Mesothelial cell of epicardium (in vitro differentiated cells): Measurements from ENCODE around the gene TP53I3. TPM values are rescaled to one million over a fixed set of nuclear protein-coding genes. Genes with fewer than 3 reads are reported as not detected.
A peak's percentile ranks its signal among the peaks of the same experiment; 100 is the strongest.
"Not testable (repeated sequence)": the region's sequence is repeated elsewhere in the genome, so short reads cannot be mapped to it uniquely, and the experiment has no call there.

ENCODE experiments used
- DNase-seq, 2 experiments: peaks; one replicate each; pipeline ENCODE4 v3.0.0; 2021; ENCODE audit warnings: low spot score in 2 of 2; ENCODE audit not compliant: unreplicated experiment in 2 of 2
- H3K27ac Mint-ChIP-seq: 2 replicates; pipeline ENCODE4 v1.8.0; 2021; ENCODE audit warnings: mixed read lengths
- H3K27me3 Mint-ChIP-seq: 2 replicates; pipeline ENCODE4 v1.8.0; 2021; ENCODE audit warnings: low read depth, mixed read lengths
- H3K36me3 Mint-ChIP-seq: 2 replicates; pipeline ENCODE4 v1.8.0; 2021; ENCODE audit warnings: mixed read lengths
- H3K4me1 Mint-ChIP-seq: 2 replicates; pipeline ENCODE4 v1.8.0; 2021; ENCODE audit warnings: mixed read lengths
- H3K4me3 Mint-ChIP-seq: 2 replicates; pipeline ENCODE4 v1.8.0; 2021; ENCODE audit warnings: mild to moderate bottlenecking, moderate library complexity, mixed read lengths
- H3K9me3 Mint-ChIP-seq: 2 replicates; pipeline ENCODE4 v1.8.0; 2021; ENCODE audit warnings: mixed read lengths
- total RNA-seq: library from RNA; stranded (reverse); gene quantifications from 3 replicates; pipeline ENCODE4 v1.2.1, GENCODE V29; 2021
- TF ChIP-seq, protein P1 (sequence below): fragments of 200-600 bp; sonication (generic); IDR thresholded peaks from one replicate; pipeline ENCODE4 v1.5.0; 2021; ENCODE audit warnings: antibody characterized with exemption; ENCODE audit not compliant: unreplicated experiment

TP53I3 gene
- total RNA-seq, 1 donor from 2014 or later: 43.8 TPM

DNA sequence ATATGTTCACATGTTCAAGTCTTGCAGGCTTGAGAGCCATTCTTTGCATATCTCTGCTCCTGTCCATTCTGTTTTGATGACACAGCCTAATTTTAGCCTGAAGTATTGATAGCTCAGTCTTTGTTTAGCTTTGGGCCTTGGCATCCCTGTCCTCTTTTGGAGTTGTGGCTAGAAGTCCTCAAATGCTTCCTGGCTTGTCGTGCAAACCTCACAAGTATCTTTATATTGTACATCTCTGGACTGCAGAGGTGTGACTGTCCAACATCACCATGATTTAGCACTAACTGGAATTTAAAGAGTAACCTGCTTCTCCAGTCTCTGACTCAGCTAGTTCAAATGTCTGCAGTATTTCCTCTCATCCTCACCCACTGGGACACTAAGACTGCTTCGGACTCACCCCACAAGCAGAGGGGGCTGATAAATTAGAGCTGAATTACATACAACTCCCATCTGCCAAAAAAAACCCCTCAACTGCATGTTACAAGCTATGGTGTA lies 26.8 kb upstream of the TP53I3 start:
- no peaks in the 10 kb centered on the region for H3K27me3 Mint-ChIP-seq
- no peak for DNase-seq
- TF ChIP-seq, protein P1, sequence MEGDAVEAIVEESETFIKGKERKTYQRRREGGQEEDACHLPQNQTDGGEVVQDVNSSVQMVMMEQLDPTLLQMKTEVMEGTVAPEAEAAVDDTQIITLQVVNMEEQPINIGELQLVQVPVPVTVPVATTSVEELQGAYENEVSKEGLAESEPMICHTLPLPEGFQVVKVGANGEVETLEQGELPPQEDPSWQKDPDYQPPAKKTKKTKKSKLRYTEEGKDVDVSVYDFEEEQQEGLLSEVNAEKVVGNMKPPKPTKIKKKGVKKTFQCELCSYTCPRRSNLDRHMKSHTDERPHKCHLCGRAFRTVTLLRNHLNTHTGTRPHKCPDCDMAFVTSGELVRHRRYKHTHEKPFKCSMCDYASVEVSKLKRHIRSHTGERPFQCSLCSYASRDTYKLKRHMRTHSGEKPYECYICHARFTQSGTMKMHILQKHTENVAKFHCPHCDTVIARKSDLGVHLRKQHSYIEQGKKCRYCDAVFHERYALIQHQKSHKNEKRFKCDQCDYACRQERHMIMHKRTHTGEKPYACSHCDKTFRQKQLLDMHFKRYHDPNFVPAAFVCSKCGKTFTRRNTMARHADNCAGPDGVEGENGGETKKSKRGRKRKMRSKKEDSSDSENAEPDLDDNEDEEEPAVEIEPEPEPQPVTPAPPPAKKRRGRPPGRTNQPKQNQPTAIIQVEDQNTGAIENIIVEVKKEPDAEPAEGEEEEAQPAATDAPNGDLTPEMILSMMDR: no peak
- no peak overlapping the region for H3K4me3 Mint-ChIP-seq
- peaks cover 40% of the 10 kb centered on the region for H3K36me3 Mint-ChIP-seq
- H3K4me1 Mint-ChIP-seq: peaks cover 6% of the 10 kb centered on the region
- peaks cover 49% of the 10 kb centered on the region for H3K9me3 Mint-ChIP-seq
- peak overlapping the region; percentile 41 for H3K27ac Mint-ChIP-seq

DNA sequence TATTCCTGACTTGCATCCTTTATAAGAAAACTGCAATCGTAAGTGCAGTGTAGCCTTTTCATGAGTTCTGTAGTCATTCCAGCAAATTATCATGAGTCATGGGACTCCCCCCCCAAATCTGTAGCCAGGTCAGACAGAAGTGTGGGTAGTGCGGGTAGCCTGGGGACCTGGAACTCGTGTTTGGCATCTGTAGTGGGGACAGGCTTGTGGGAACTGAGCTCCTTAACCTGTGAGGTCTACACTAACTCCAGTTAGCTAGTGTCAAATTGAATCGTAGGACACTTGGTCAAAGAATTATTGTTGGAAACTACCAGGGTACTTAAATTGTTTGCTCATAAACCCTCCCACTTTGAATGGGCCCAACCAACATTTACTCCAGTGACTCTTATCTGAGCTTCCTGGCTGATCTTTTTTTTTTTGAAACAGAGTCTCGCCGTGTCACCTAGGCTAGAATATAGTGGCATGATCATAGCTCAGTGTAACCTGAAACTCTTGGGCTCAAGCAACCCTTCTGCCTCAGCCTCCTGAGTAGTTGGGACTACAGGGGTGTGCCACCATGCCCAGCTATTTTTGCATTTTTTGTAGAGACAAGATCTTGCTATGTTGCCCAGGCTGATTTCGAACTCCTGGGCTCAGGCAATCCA lies 26.1 kb upstream of the TP53I3 start:
- H3K36me3 Mint-ChIP-seq: peaks cover 43% of the 10 kb centered on the region
- peaks cover 6% of the 10 kb centered on the region for H3K4me1 Mint-ChIP-seq
- H3K4me3 Mint-ChIP-seq: no peak overlapping the region
- TF ChIP-seq, protein P1: no peak
- H3K9me3 Mint-ChIP-seq: peaks cover 53% of the 10 kb centered on the region
- H3K27me3 Mint-ChIP-seq: no peaks in the 10 kb centered on the region
- no peak overlapping the region for H3K27ac Mint-ChIP-seq
- no peak for DNase-seq

DNA sequence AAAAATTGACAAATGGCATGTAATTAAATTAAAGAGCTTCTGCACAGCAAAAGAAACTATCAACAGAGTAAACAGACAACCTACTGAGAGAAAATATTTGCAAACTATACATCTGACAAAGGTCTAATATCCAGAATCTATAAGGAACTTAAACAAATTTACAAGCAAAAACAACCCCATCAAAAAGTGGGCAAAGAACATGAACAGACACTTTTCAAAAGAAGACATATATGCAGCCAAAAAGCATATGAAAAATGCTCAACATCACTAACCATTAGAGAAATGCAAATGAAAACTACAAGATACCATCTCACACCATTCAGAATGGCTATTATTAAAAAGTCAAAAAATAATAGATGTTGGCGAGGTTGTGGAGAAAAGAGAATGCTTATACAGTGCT lies 24.8 kb upstream of the TP53I3 start:
- H3K4me3 Mint-ChIP-seq, DNase-seq, H3K4me1 Mint-ChIP-seq, H3K27ac Mint-ChIP-seq, H3K27me3 Mint-ChIP-seq: not testable (repeated sequence)
- H3K36me3 Mint-ChIP-seq: peaks cover 40% of the 10 kb centered on the region
- peaks cover 52% of the 10 kb centered on the region for H3K9me3 Mint-ChIP-seq

DNA sequence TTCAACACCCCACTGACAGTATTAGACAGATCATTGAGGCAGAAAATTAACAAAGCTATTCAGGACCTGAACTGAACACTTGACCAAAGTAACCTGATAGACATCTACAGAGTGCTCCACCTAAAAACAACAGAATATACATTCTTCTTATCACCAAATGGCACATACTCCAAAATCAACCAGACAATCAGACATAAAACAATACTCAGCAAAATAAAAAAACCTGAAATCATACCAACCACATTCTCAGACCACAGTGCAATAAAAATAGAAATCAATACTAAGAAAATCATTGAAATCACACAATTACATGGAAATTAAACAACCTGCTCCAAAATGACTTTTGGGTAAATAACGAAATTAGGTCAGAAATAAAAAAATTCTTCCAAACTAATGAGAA lies 22.7 kb upstream of the TP53I3 start:
- DNase-seq: no peak
- Mint-ChIP-seq H3K36me3 (peaks cover 40% of the 10 kb centered on the region), H3K4me1 (peaks cover 6% of the 10 kb centered on the region), H3K27ac (no peak overlapping the region), H3K27me3 (no peaks in the 10 kb centered on the region), H3K4me3 (no peak overlapping the region), H3K9me3 (peaks cover 44% of the 10 kb centered on the region)
- TF ChIP-seq, protein P1: no peak

DNA sequence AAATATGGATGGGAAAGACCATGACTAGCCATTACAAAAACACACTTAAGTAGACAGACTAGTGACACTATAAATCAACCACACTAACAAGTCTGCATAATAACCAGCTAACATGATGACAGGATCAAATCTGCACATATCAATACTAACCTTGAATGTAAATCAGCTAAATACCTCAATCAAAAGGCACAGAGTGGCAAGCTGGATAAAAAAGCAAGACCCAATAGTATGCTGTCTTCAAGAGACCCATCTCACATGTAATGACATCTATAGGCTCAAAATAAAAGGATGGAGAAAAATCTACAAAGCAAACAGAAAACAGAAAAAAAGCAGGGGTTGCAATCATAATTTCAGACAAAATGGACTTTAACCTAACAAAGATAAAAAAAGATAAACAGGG lies 22.2 kb upstream of the TP53I3 start:
- H3K27me3 Mint-ChIP-seq: no peaks in the 10 kb centered on the region
- no peak for DNase-seq
- TF ChIP-seq, protein P1: no peak
- H3K4me1 Mint-ChIP-seq: peaks cover 6% of the 10 kb centered on the region
- H3K27ac Mint-ChIP-seq: no peak overlapping the region
- H3K4me3 Mint-ChIP-seq: no peak overlapping the region
- H3K9me3 Mint-ChIP-seq: peaks cover 44% of the 10 kb centered on the region
- H3K36me3 Mint-ChIP-seq: peaks cover 41% of the 10 kb centered on the region

DNA sequence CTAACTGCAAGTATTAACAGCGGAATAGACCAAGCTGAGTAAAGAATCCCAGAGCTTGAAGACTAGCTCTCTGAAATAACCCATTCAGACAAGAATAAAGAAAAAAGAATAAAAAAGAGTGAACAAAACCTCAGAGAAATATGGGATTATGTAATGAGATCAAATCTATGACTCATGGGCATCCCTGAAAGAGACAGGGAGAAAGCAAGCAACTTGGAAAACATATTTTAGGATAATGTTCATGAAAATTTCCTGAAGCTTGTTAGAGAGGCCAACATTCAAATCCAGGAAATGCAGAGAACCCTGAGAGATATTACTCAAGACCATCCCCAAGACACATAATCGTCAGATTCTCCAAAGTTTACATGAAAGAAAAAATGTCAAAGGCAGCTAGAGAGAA lies 21.2 kb upstream of the TP53I3 start:
- TF ChIP-seq, protein P1: no peak
- Mint-ChIP-seq H3K4me1 (no peaks in the 10 kb centered on the region), H3K4me3 (no peak overlapping the region), H3K27me3 (no peaks in the 10 kb centered on the region), H3K9me3 (peaks cover 44% of the 10 kb centered on the region), H3K27ac (no peak overlapping the region), H3K36me3 (peaks cover 43% of the 10 kb centered on the region)
- no peak for DNase-seq
